HG03575 (cell line): ENCODE data around the gene LONP1.
"Not testable (repeated sequence)": the region's sequence is repeated elsewhere in the genome, so short reads cannot be mapped to it uniquely, and the experiment has no call there.

Experiments
- ATAC-seq: cut with Tn5 transposase; IDR thresholded peaks from one replicate; pipeline ENCODE4 v1.9.1; 2021; ENCODE audit not compliant: unreplicated experiment, insufficient number of reproducible peaks, low FRiP score; ENCODE audit errors: extremely low read depth

The LONP1 gene

GRCh38 chr19:5717215-5717935 lies 2.6 kb downstream of the LONP1 start:
- no peak for ATAC-seq

- ATAC-seq = no peak
Observed at GRCh38 chr19:5714816-5715215, 5.1 kb downstream of the LONP1 start.

- no peak for ATAC-seq
Observed at GRCh38 chr19:5713228-5713627, 6.7 kb downstream of the LONP1 start.

GRCh38 chr19:5711713-5712161 lies 8.2 kb downstream of the LONP1 start:
- no peak for ATAC-seq

- ATAC-seq = no peak
Observed at GRCh38 chr19:5711025-5711424, 8.9 kb downstream of the LONP1 start.

- ATAC-seq = no peak
Observed at GRCh38 chr19:5707576-5708575, 12.1 kb downstream of the LONP1 start.

GRCh38 chr19:5706876-5707573 lies 12.9 kb downstream of the LONP1 start:
- no peak for ATAC-seq

- no peak for ATAC-seq
Observed at GRCh38 chr19:5705552-5705951, 14.4 kb downstream of the LONP1 start.

GRCh38 chr19:5703819-5704818 lies 15.8 kb downstream of the LONP1 start:
- ATAC-seq = no peak

GRCh38 chr19:5702053-5702410 lies 17.9 kb downstream of the LONP1 start:
- not testable (repeated sequence) for ATAC-seq

- ATAC-seq = no peak
Observed at GRCh38 chr19:5700455-5701092, 19.4 kb downstream of the LONP1 start.

- ATAC-seq = no peak
Observed at GRCh38 chr19:5698635-5699422, 21.1 kb downstream of the LONP1 start.

- no peak for ATAC-seq
Observed at GRCh38 chr19:5697890-5698634, 21.9 kb downstream of the LONP1 start.

- no peak for ATAC-seq
Observed at GRCh38 chr19:5697022-5697889, 22.7 kb downstream of the LONP1 start.

- no peak for ATAC-seq
Observed at GRCh38 chr19:5696196-5697021, 23.5 kb downstream of the LONP1 start.
